Ishikawa (cell line): Measurements from ENCODE around the gene CHCHD1.

Source experiments
- CEBPB ChIP-seq: IDR thresholded peaks from 2 replicates; pipeline ENCODE4 v1.6.1; 2012
- CREB1 ChIP-seq: IDR thresholded peaks from 2 replicates; pipeline ENCODE4 v1.6.1; 2012; ENCODE audit warnings: low read depth
- EGR1 ChIP-seq: IDR thresholded peaks from 2 replicates; pipeline ENCODE4 v1.6.1; 2012
- EP300 ChIP-seq: IDR thresholded peaks from 2 replicates; pipeline ENCODE4 v1.6.1; 2012; ENCODE audit warnings: borderline replicate concordance
- FOXM1 ChIP-seq: IDR thresholded peaks from 2 replicates; pipeline ENCODE4 v1.6.1; 2012; ENCODE audit warnings: low read depth, borderline replicate concordance
- NFIC ChIP-seq: IDR thresholded peaks from 2 replicates; pipeline ENCODE4 v1.6.1; 2012
- RAD21 ChIP-seq: IDR thresholded peaks from 2 replicates; pipeline ENCODE4 v1.6.1; 2012; ENCODE audit warnings: low read depth
- TAF1 ChIP-seq: IDR thresholded peaks from 2 replicates; pipeline ENCODE4 v1.6.1; 2012; ENCODE audit warnings: low read depth, mild to moderate bottlenecking
- TCF12 ChIP-seq: IDR thresholded peaks from 2 replicates; pipeline ENCODE4 v1.6.1; 2012; ENCODE audit warnings: low read depth
- TEAD4 ChIP-seq: IDR thresholded peaks from 2 replicates; pipeline ENCODE4 v1.6.1; 2012
- YY1 ChIP-seq: IDR thresholded peaks from 2 replicates; pipeline ENCODE4 v1.6.1; 2012; ENCODE audit warnings: low read depth
- ZBTB7A ChIP-seq: IDR thresholded peaks from 2 replicates; pipeline ENCODE4 v1.6.1; 2012; ENCODE audit warnings: low read depth
- TF ChIP-seq, protein P1 (sequence below): IDR thresholded peaks from 2 replicates; pipeline ENCODE4 v1.6.1; 2012
- TF ChIP-seq, protein P2 (sequence below): IDR thresholded peaks from 2 replicates; pipeline ENCODE4 v1.6.1; 2012; ENCODE audit warnings: low read depth, mild to moderate bottlenecking
- TF ChIP-seq, protein P3 (sequence below): IDR thresholded peaks from 2 replicates; pipeline ENCODE4 v1.6.1; 2012

CHCHD1 gene

DNA sequence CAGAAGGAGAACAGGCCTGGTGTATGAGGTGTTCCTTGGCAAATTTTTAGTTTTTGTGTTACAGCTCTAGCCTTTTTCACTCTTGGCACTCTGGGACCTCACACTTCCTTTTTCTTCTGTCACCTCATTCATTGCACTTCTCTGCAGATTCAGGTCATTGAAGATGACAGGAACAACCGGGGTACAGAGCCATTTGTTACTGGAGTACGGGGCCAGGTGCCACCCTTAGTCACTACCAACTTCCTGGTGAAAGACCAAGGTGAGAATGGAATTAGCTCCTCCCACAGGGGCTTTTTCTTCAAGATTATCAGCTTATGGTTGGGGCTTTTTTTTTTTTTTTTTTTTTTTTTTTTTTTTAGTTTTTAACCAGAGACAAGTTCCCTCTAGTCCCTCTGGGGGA is 18.5 kb upstream of the CHCHD1 start:
- no peak for TF ChIP-seq TCF12
- TF ChIP-seq TEAD4 = no peak
- TF ChIP-seq, protein P1, sequence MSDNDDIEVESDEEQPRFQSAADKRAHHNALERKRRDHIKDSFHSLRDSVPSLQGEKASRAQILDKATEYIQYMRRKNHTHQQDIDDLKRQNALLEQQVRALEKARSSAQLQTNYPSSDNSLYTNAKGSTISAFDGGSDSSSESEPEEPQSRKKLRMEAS = no peak
- no peak for TF ChIP-seq EP300
- TF ChIP-seq, protein P2, sequence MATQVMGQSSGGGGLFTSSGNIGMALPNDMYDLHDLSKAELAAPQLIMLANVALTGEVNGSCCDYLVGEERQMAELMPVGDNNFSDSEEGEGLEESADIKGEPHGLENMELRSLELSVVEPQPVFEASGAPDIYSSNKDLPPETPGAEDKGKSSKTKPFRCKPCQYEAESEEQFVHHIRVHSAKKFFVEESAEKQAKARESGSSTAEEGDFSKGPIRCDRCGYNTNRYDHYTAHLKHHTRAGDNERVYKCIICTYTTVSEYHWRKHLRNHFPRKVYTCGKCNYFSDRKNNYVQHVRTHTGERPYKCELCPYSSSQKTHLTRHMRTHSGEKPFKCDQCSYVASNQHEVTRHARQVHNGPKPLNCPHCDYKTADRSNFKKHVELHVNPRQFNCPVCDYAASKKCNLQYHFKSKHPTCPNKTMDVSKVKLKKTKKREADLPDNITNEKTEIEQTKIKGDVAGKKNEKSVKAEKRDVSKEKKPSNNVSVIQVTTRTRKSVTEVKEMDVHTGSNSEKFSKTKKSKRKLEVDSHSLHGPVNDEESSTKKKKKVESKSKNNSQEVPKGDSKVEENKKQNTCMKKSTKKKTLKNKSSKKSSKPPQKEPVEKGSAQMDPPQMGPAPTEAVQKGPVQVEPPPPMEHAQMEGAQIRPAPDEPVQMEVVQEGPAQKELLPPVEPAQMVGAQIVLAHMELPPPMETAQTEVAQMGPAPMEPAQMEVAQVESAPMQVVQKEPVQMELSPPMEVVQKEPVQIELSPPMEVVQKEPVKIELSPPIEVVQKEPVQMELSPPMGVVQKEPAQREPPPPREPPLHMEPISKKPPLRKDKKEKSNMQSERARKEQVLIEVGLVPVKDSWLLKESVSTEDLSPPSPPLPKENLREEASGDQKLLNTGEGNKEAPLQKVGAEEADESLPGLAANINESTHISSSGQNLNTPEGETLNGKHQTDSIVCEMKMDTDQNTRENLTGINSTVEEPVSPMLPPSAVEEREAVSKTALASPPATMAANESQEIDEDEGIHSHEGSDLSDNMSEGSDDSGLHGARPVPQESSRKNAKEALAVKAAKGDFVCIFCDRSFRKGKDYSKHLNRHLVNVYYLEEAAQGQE = no peak
- no peak for TF ChIP-seq NFIC

DNA sequence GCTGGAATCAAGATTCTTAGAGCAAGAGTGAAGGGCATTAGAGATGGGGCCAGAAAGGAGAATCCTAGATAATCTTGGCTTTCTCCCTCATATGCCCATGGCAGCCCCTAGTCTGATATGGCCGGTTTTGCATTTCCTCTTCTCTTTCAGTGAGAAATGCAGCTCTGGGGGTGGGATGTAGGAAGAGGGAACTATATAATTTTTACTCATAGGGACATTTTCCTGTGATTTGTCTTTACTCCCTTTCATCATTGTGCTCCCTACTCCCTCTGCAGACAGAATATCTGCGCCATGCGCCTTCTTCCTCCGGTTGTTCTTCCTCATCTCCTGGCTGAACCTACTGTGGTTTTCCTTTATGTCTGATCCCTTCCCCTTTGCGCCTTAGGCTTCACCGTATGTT is 16.8 kb upstream of the CHCHD1 start:
- TF ChIP-seq, protein P2 = no peak
- TF ChIP-seq YY1 (no peak), CEBPB (no peak), TCF12 (no peak), ZBTB7A (no peak), EGR1 (no peak)

DNA sequence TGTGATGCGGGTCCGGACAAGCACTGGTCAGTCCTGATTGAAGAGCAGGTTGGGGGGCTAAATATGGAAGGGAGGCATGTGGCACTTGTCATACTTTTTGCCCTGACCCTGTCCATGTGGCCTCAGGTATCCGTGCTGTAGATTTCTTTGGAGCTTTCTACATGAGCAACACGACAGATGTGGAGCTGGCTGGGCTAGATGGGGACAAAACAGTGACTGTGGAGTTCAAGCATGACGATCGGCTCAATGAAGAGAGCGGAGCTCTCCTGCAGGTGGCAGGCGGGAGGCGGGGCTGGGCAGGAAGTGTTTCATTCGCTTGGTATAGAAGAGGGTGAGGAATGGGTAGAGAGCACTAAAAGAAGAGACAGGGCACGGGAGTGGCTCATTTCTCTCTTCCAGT is 13.0 kb upstream of the CHCHD1 start:
- no peak for TF ChIP-seq FOXM1
- TF ChIP-seq, protein P3, sequence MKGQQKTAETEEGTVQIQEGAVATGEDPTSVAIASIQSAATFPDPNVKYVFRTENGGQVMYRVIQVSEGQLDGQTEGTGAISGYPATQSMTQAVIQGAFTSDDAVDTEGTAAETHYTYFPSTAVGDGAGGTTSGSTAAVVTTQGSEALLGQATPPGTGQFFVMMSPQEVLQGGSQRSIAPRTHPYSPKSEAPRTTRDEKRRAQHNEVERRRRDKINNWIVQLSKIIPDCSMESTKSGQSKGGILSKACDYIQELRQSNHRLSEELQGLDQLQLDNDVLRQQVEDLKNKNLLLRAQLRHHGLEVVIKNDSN = no peak
- TF ChIP-seq, protein P2 = no peak
- no peak for TF ChIP-seq EGR1
- no peak for TF ChIP-seq TAF1
- TF ChIP-seq ZBTB7A = no peak
- TF ChIP-seq YY1 = no peak
- TF ChIP-seq CREB1 = no peak
- no peak for TF ChIP-seq TCF12

DNA sequence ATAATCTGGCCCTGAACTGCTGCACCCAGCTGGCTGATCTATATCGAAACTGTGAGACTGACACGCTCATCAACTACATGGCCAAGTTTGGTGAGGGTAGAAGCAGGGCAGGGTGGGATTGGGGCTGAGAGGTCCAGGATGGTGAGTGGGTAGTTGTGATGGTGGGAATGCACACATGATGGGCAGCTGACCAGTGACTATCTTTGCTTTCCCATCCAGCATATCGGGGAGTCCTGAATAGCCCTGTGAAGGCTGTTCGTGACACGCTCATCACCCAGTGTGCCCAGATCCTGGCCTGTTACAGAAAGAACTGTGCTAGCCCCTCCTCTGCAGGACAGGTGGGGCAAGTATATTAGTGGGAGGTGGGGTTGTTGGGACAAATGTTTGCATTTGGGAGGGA is 12.5 kb upstream of the CHCHD1 start:
- TF ChIP-seq, protein P2 = no peak
- TF ChIP-seq CEBPB (no peak), TCF12 (no peak), TEAD4 (no peak), RAD21 (no peak), EGR1 (no peak), NFIC (no peak), EP300 (no peak), CREB1 (no peak), ZBTB7A (no peak), FOXM1 (no peak), YY1 (no peak), TAF1 (no peak)
- TF ChIP-seq, protein P1 = no peak
- TF ChIP-seq, protein P3 = no peak
